MM.1S (cell line): ENCODE results near the gene GGN.

Experiments used
- DNase-seq: peaks from one replicate; pipeline ENCODE4 v3.0.0-alpha.2; 2015
- H2AFZ ChIP-seq: fragments of 300-600 bp; sonication (generic); 2 replicates; pipeline ENCODE4 v1.6.0; 2016; ENCODE audit warnings: antibody characterized with exemption, low read length
- H3F3A ChIP-seq: fragments of 300-600 bp; sonication (generic); 2 replicates; pipeline ENCODE4 v1.6.1; 2016; ENCODE audit warnings: mild to moderate bottlenecking, antibody characterized with exemption, low read length, moderate library complexity, mixed read lengths; ENCODE audit not compliant: insufficient read depth
- H3K27ac ChIP-seq: fragments of 300-600 bp; sonication (generic); 2 replicates; pipeline ENCODE4 v1.5.1; 2016; ENCODE audit warnings: mild to moderate bottlenecking, low read length
- H3K27me3 ChIP-seq: fragments of 300-600 bp; sonication (generic); replicated peaks from 2 replicates; pipeline ENCODE4 v1.6.0; 2016; ENCODE audit warnings: low read length; ENCODE audit not compliant: insufficient read depth
- H3K36me3 ChIP-seq: fragments of 300-600 bp; sonication (generic); replicated peaks from 2 replicates; pipeline ENCODE4 v1.6.1; 2016; ENCODE audit warnings: mild to moderate bottlenecking, low read length, mixed read lengths; ENCODE audit not compliant: insufficient read depth
- H3K4me1 ChIP-seq: fragments of 300-600 bp; sonication (generic); 2 replicates; pipeline ENCODE4 v1.6.1; 2016; ENCODE audit warnings: low read length, mixed read lengths
- H3K4me2 ChIP-seq: fragments of 300-600 bp; sonication (generic); 2 replicates; pipeline ENCODE4 v1.6.0; 2016; ENCODE audit warnings: low read depth, low read length
- H3K4me3 ChIP-seq: fragments of 300-600 bp; sonication (generic); 2 replicates; pipeline ENCODE4 v1.5.1; 2016; ENCODE audit warnings: low read length, mixed read lengths
- H3K79me2 ChIP-seq: fragments of 300-600 bp; sonication (generic); 2 replicates; pipeline ENCODE4 v1.6.1; 2016; ENCODE audit warnings: mixed run types, low read length, mixed read lengths
- H3K9ac ChIP-seq: fragments of 300-600 bp; sonication (generic); 2 replicates; pipeline ENCODE4 v1.6.1; 2016; ENCODE audit warnings: low read length, mixed read lengths
- H3K9me2 ChIP-seq: fragments of 300-600 bp; sonication (generic); replicated peaks from 2 replicates; pipeline ENCODE4 v1.6.1; 2016; ENCODE audit warnings: mild to moderate bottlenecking, low read length, mixed read lengths; ENCODE audit not compliant: insufficient read depth
- H3K9me3 ChIP-seq: fragments of 300-600 bp; sonication (generic); replicated peaks from 2 replicates; pipeline ENCODE4 v1.6.1; 2016; ENCODE audit warnings: mild to moderate bottlenecking, low read length, mixed read lengths; ENCODE audit not compliant: insufficient read depth
- H4K20me1 ChIP-seq: fragments of 300-600 bp; sonication (generic); 2 replicates; pipeline ENCODE4 v1.6.1; 2016; ENCODE audit warnings: mild to moderate bottlenecking, low read length, moderate library complexity, mixed read lengths; ENCODE audit not compliant: insufficient read depth
- EZH2 ChIP-seq: fragments of 300-600 bp; sonication (generic); optimal IDR thresholded peaks from 2 replicates; pipeline ENCODE3; 2017; ENCODE audit warnings: low read depth, mild to moderate bottlenecking, antibody characterized with exemption, low read length, mixed read lengths
- EZH2phosphoT487 ChIP-seq: fragments of 300-600 bp; sonication (generic); IDR thresholded peaks from 2 replicates; pipeline ENCODE4 v1.6.1; 2018; ENCODE audit warnings: antibody characterized with exemption, low read length
- TF ChIP-seq, protein P1 (sequence below): fragments of 300-600 bp; sonication (generic); IDR thresholded peaks from 2 replicates; pipeline ENCODE4 v1.5.1; 2016; ENCODE audit warnings: antibody characterized with exemption, low read length, mixed read lengths

The GGN gene

DNA sequence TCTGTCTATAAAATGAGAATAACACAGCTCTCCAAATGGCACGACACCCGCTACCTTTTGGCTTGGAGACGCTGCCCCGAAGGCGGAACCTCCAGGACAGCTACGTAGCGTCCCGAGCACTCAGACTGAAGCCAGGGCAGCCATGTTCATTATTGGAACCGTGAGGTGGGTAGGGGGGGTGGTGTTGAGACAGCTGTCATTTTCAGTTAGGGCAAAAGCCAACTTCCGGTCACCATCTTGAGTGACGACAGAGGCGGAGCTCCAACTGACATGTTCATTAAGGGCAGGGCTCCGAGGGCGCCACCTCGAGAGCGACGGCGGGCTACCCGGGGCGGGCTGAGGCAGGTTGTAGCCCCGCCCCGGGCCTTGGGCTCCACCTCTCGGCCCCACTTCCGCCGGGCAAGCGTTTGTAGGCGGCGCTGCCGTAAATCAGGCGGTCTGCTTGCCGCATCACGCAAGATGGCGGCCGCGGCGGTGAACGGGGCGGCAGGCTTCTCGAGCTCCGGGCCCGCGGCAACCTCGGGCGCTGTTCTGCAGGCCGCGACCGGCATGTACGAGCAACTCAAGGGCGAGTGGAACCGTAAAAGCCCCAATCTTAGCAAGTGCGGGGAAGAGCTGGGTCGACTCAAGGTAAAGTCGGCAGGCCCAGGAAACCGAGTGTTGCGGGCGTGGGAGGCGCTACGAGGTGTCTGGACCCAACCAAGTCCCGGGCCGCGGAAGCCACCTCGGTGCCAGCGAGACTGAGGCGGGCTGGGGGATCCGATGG, 13.3 kb downstream of the GGN start, which contains the start of gene PSMD8:
TSS of gene PSMD8 (plus strand) at position 240 of the 766 bp plus-strand sequence. CDS start at position 271, 31 bp downstream.
- Histone ChIP-seq H3K79me2 (peaks cover 41% of the 10 kb centered on the region), H3K36me3 (no peaks in the 10 kb centered on the region), H3K9ac (peak within 1 kb of the TSS; percentile 93), H3K9me3 (no peaks in the 10 kb centered on the region), H3K9me2 (no peaks in the 10 kb centered on the region), H2AFZ (peak within 1 kb of the TSS; percentile 63), H3K4me2 (peak within 1 kb of the TSS; percentile 89), H4K20me1 (no peaks in the 10 kb centered on the region), H3K27me3 (no peaks in the 10 kb centered on the region; the same call in 1 of the 2 replicates), H3K4me1 (0 out of 2 replicates have a peak, but pooled peaks cover 3% of the 10 kb centered on the region), H3K27ac (peak within 1 kb of the TSS; percentile 55; the same call in 1 of the 2 replicates), H3K4me3 (peak within 1 kb of the TSS; percentile 89), H3F3A (no peaks in the 10 kb centered on the region)
- peak; percentile 99 for DNase-seq
- TF ChIP-seq EZH2, result no peak
- TF ChIP-seq, protein P1, sequence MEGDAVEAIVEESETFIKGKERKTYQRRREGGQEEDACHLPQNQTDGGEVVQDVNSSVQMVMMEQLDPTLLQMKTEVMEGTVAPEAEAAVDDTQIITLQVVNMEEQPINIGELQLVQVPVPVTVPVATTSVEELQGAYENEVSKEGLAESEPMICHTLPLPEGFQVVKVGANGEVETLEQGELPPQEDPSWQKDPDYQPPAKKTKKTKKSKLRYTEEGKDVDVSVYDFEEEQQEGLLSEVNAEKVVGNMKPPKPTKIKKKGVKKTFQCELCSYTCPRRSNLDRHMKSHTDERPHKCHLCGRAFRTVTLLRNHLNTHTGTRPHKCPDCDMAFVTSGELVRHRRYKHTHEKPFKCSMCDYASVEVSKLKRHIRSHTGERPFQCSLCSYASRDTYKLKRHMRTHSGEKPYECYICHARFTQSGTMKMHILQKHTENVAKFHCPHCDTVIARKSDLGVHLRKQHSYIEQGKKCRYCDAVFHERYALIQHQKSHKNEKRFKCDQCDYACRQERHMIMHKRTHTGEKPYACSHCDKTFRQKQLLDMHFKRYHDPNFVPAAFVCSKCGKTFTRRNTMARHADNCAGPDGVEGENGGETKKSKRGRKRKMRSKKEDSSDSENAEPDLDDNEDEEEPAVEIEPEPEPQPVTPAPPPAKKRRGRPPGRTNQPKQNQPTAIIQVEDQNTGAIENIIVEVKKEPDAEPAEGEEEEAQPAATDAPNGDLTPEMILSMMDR, result peak; percentile 18; the same call in 1 of the 2 replicates

DNA sequence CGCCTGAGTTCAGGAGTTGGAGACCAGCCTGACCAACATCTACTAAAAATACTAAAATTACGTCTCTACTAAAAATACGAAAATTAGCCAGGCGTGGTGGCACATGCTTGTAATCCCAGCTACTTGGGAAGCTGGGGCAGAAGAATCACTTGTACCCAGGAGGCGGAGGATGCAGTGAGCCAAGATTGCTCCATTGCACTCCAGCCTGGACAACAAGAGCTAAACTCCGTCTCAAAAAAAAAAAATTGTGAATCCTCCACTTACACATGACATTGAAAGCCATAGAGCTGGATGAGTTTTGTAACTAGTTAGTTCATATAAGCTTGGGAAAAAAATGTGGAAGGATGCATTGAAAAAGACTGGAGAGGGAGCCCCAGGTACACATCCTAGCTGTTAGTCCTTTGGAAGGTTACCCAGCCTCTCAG, 13.9 kb downstream of the GGN start:
- H2AFZ ChIP-seq, result peak overlapping the region; percentile 55
- no peaks in the 10 kb centered on the region for H3K9me2 ChIP-seq
- DNase-seq, result no peak
- H3K9ac ChIP-seq, result peak overlapping the region; percentile 34; the same call in 1 of the 2 replicates
- H3K27ac ChIP-seq, result peak overlapping the region; percentile 40; the same call in 1 of the 2 replicates
- peak overlapping the region; percentile 55 for H3K4me3 ChIP-seq
- no peaks in the 10 kb centered on the region for H3K9me3 ChIP-seq
- H3K36me3 ChIP-seq, result no peaks in the 10 kb centered on the region
- 0 out of 2 replicates have a peak, but pooled peaks cover 3% of the 10 kb centered on the region for H3K4me1 ChIP-seq
- H3K79me2 ChIP-seq, result peaks cover 35% of the 10 kb centered on the region
- TF ChIP-seq EZH2, result no peak
- no peak for TF ChIP-seq EZH2phosphoT487
- TF ChIP-seq, protein P1, result no peak
- no peaks in the 10 kb centered on the region for H4K20me1 ChIP-seq
- peak overlapping the region; percentile 63 for H3K4me2 ChIP-seq
- no peaks in the 10 kb centered on the region for H3F3A ChIP-seq
- H3K27me3 ChIP-seq, result no peaks in the 10 kb centered on the region; the same call in 1 of the 2 replicates

DNA sequence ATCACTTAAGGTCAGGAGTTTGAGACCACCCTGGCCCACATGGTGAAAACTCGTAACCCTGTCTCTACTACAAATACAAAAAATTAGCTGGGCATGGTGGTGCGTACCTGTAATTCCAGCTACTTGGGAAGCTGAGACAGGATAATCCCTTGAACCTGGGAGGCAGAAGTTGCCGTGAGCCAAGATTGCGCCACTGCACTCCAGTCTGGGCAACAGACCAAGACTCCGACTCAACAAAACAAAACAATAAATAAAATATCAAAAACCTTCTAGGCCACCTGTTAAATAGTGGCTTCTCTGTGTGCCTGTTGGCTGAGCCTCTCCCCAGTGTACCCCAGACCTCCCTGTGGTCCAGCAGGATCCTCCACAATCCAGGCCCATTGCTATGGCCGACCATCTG, 16.8 kb downstream of the GGN start:
- Histone ChIP-seq H3K36me3 (no peaks in the 10 kb centered on the region), H3K9ac (no peak overlapping the region), H3K4me1 (0 out of 2 replicates have a peak, but pooled peaks cover 3% of the 10 kb centered on the region), H3K9me3 (no peaks in the 10 kb centered on the region), H3K27me3 (peaks cover 15% of the 10 kb centered on the region), H2AFZ (no peak overlapping the region), H3K9me2 (no peaks in the 10 kb centered on the region), H3K4me3 (no peak overlapping the region), H3K79me2 (peaks cover 15% of the 10 kb centered on the region), H3K27ac (no peak overlapping the region), H3F3A (no peaks in the 10 kb centered on the region), H4K20me1 (no peaks in the 10 kb centered on the region), H3K4me2 (no peak overlapping the region)
- DNase-seq, result no peak
- TF ChIP-seq EZH2 (no peak), EZH2phosphoT487 (no peak)
- TF ChIP-seq, protein P1, result no peak
